Panc1 (cell line): ENCODE measurements around the gene SLC37A4.

Experiments used
- POLR2AphosphoS5 ChIP-seq: IDR thresholded peaks from 2 replicates; pipeline ENCODE4 v1.6.1; 2012; ENCODE audit warnings: mild to moderate bottlenecking, low read depth, low read length, moderate library complexity
- TF ChIP-seq, protein P1 (sequence below): fragments of 450-650 bp; IDR thresholded peaks from 2 replicates; pipeline ENCODE4 v1.5.1; 2017; ENCODE audit warnings: mild to moderate bottlenecking
- TF ChIP-seq, protein P2 (sequence below), 2 experiments: IDR thresholded peaks; 2 replicates each; pipeline ENCODE4 v1.6.1; 2011 to 2012; ENCODE audit warnings: low read depth in 2 of 2, control low read depth in 1 of 2, low read length in 1 of 2, mild to moderate bottlenecking in 1 of 2, moderate library complexity in 1 of 2; ENCODE audit not compliant: insufficient read depth in 1 of 2

DNA sequence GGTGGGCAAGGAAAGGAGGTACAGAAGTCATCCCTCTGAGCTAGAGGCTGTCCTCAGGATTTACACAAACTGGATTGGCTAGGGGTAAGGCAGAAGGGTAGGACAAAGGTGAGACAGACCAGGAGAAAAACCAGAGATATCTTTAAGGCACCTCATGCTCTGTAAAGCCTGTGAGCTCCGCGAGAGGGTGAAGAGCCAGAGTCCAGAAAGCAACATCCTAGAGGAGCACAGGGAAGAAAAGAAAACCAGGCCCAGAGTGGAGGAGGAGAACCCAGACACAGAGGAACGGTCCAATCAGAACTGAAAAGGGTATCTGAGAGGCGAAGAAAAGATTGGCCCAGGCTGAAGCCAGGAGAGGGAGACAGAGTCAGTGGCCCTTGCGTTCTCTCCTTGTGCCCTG lies 5.1 kb downstream of the SLC37A4 start:
- TF ChIP-seq, protein P1, sequence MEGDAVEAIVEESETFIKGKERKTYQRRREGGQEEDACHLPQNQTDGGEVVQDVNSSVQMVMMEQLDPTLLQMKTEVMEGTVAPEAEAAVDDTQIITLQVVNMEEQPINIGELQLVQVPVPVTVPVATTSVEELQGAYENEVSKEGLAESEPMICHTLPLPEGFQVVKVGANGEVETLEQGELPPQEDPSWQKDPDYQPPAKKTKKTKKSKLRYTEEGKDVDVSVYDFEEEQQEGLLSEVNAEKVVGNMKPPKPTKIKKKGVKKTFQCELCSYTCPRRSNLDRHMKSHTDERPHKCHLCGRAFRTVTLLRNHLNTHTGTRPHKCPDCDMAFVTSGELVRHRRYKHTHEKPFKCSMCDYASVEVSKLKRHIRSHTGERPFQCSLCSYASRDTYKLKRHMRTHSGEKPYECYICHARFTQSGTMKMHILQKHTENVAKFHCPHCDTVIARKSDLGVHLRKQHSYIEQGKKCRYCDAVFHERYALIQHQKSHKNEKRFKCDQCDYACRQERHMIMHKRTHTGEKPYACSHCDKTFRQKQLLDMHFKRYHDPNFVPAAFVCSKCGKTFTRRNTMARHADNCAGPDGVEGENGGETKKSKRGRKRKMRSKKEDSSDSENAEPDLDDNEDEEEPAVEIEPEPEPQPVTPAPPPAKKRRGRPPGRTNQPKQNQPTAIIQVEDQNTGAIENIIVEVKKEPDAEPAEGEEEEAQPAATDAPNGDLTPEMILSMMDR: no peak
- TF ChIP-seq, protein P2, sequence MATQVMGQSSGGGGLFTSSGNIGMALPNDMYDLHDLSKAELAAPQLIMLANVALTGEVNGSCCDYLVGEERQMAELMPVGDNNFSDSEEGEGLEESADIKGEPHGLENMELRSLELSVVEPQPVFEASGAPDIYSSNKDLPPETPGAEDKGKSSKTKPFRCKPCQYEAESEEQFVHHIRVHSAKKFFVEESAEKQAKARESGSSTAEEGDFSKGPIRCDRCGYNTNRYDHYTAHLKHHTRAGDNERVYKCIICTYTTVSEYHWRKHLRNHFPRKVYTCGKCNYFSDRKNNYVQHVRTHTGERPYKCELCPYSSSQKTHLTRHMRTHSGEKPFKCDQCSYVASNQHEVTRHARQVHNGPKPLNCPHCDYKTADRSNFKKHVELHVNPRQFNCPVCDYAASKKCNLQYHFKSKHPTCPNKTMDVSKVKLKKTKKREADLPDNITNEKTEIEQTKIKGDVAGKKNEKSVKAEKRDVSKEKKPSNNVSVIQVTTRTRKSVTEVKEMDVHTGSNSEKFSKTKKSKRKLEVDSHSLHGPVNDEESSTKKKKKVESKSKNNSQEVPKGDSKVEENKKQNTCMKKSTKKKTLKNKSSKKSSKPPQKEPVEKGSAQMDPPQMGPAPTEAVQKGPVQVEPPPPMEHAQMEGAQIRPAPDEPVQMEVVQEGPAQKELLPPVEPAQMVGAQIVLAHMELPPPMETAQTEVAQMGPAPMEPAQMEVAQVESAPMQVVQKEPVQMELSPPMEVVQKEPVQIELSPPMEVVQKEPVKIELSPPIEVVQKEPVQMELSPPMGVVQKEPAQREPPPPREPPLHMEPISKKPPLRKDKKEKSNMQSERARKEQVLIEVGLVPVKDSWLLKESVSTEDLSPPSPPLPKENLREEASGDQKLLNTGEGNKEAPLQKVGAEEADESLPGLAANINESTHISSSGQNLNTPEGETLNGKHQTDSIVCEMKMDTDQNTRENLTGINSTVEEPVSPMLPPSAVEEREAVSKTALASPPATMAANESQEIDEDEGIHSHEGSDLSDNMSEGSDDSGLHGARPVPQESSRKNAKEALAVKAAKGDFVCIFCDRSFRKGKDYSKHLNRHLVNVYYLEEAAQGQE (IDR thresholded peaks at IDR 0.05; ENCODE audit: insufficient read depth in 1 of 2, low read depth in 2 of 2, low read length in 1 of 2): no peak
- no peak for TF ChIP-seq POLR2AphosphoS5
